ENCODE measurements around the gene IZUMO2.
A peak's percentile ranks its signal among the peaks of the same experiment; 100 is the strongest.
"Not testable (repeated sequence)": the region's sequence is repeated elsewhere in the genome, so short reads cannot be mapped to it uniquely, and the experiment has no call there.

IZUMO2 gene

GRCh38 chr19:50184196-50184595, 21.1 kb upstream of the IZUMO2 start:
- no peak for DNase-seq (ENCODE audit: low spot score)

- no peak for DNase-seq (ENCODE audit: low spot score)
Observed at GRCh38 chr19:50181121-50181520, 18.0 kb upstream of the IZUMO2 start.

GRCh38 chr19:50178859-50179537, 15.9 kb upstream of the IZUMO2 start:
- DNase-seq (ENCODE audit: low spot score): no peak

GRCh38 chr19:50178320-50178719, 15.2 kb upstream of the IZUMO2 start:
- DNase-seq (ENCODE audit: low spot score): no peak

- DNase-seq (ENCODE audit: low spot score): no peak
Observed at GRCh38 chr19:50176775-50177174, 13.7 kb upstream of the IZUMO2 start.

- DNase-seq (ENCODE audit: low spot score): no peak
Observed at GRCh38 chr19:50175924-50176323, 12.8 kb upstream of the IZUMO2 start.

- DNase-seq (ENCODE audit: low spot score): no peak
Observed at GRCh38 chr19:50174100-50174793, 11.2 kb upstream of the IZUMO2 start.

GRCh38 chr19:50173127-50173526, 10.0 kb upstream of the IZUMO2 start:
- DNase-seq (ENCODE audit: low spot score): no peak

GRCh38 chr19:50172726-50173125, 9.6 kb upstream of the IZUMO2 start:
- DNase-seq (ENCODE audit: low spot score): no peak

GRCh38 chr19:50171752-50172151, 8.7 kb upstream of the IZUMO2 start:
- no peak for DNase-seq (ENCODE audit: low spot score)

- no peak for DNase-seq (ENCODE audit: low spot score)
Observed at GRCh38 chr19:50167314-50167721, 4.2 kb upstream of the IZUMO2 start.

- DNase-seq (ENCODE audit: low spot score): no peak
Observed at GRCh38 chr19:50159078-50159477, 4.0 kb downstream of the IZUMO2 start.

GRCh38 chr19:50158577-50158976, 4.5 kb downstream of the IZUMO2 start:
- no peak for DNase-seq (ENCODE audit: low spot score)

GRCh38 chr19:50155520-50156109, 7.5 kb downstream of the IZUMO2 start:
- DNase-seq (ENCODE audit: low spot score): no peak

- no peak for DNase-seq (ENCODE audit: low spot score)
Observed at GRCh38 chr19:50154529-50154928, 8.6 kb downstream of the IZUMO2 start.

GRCh38 chr19:50152578-50152977, 10.5 kb downstream of the IZUMO2 start:
- DNase-seq (ENCODE audit: low spot score): no peak

- DNase-seq (ENCODE audit: low spot score): no peak
Observed at GRCh38 chr19:50148528-50148927, 14.6 kb downstream of the IZUMO2 start.

GRCh38 chr19:50147462-50148423, 15.3 kb downstream of the IZUMO2 start:
- DNase-seq (ENCODE audit: low spot score): peak; percentile 56

- not testable (repeated sequence) for DNase-seq (ENCODE audit: low spot score)
Observed at GRCh38 chr19:50141921-50142320, 21.2 kb downstream of the IZUMO2 start.

- DNase-seq (ENCODE audit: low spot score): not testable (repeated sequence)
Observed at GRCh38 chr19:50140118-50140845, 22.8 kb downstream of the IZUMO2 start.

- not testable (repeated sequence) for DNase-seq (ENCODE audit: low spot score)
Observed at GRCh38 chr19:50136603-50137365, 26.3 kb downstream of the IZUMO2 start.

All from hematopoietic multipotent progenitor cell treated with erythropoietin and hydrocortisone succinate and interleukin-3 and kit ligand, for 15 days (in vitro differentiated cells).